GM12878 (cell line): ENCODE measurements around the gene DYNLT5.

Experiments used
- CTCF ChIP-seq, 3 experiments: IDR thresholded peaks in 2 of 3; conservative IDR thresholded peaks in 1 of 3; 2 replicates each; pipeline ENCODE4 v1.5.1; 2011; ENCODE audit warnings: low read depth in 3 of 3, low read length in 3 of 3, mild to moderate bottlenecking in 3 of 3, control low read depth in 2 of 3, moderate library complexity in 2 of 3, inconsistent platforms in 1 of 3, mixed read lengths in 1 of 3; ENCODE audit not compliant: control insufficient read depth in 2 of 3, insufficient read depth in 1 of 3; ENCODE audit errors: extremely low read depth in 1 of 3
- FOS ChIP-seq: IDR thresholded peaks from 3 replicates; pipeline ENCODE4 v1.6.1; 2011; ENCODE audit warnings: borderline replicate concordance; ENCODE audit not compliant: insufficient read length; ENCODE audit errors: extremely low read depth
- NRF1 ChIP-seq: conservative IDR thresholded peaks from 2 replicates; pipeline ENCODE4 v1.6.1; 2011; ENCODE audit warnings: mild to moderate bottlenecking, low read depth, low read length, improper control_type of control experiment
- POLR2A ChIP-seq: IDR thresholded peaks from 2 replicates; pipeline ENCODE4 v1.6.1; 2011; ENCODE audit warnings: low read depth, mild to moderate bottlenecking, low read length
- POLR2AphosphoS2 ChIP-seq: IDR thresholded peaks from 2 replicates; pipeline ENCODE4 v1.6.1; 2011; ENCODE audit warnings: low read depth, mild to moderate bottlenecking, low read length, improper control_type of control experiment, moderate library complexity
- PRDM15 ChIP-seq: fragments of 450-650 bp; formaldehyde crosslinking; IDR thresholded peaks from 2 replicates; pipeline ENCODE4 v1.4.0; 2020; ENCODE audit warnings: mild to moderate bottlenecking, moderate library complexity
- RAD21 ChIP-seq: IDR thresholded peaks from 2 replicates; pipeline ENCODE4 v1.6.1; 2011; ENCODE audit warnings: mild to moderate bottlenecking, low read depth, low read length, moderate library complexity; ENCODE audit not compliant: insufficient read depth
- RB1 ChIP-seq: fragments of 450-650 bp; formaldehyde crosslinking; IDR thresholded peaks from 2 replicates; pipeline ENCODE4 v1.6.1; 2017; ENCODE audit warnings: mild to moderate bottlenecking, borderline replicate concordance
- RBBP5 ChIP-seq: fragments of 200-600 bp; sonication (generic); conservative IDR thresholded peaks from 2 replicates; pipeline ENCODE4 v1.6.1; 2016
- SIN3A ChIP-seq: IDR thresholded peaks from 2 replicates; pipeline ENCODE4 v1.6.1; 2012; ENCODE audit warnings: low read depth, low read length, improper control_type of control experiment
- USF2 ChIP-seq: IDR thresholded peaks from 2 replicates; pipeline ENCODE4 v1.6.1; 2011; ENCODE audit warnings: low read depth, low read length, improper control_type of control experiment, borderline replicate concordance
- YY1 ChIP-seq: IDR thresholded peaks from 2 replicates; pipeline ENCODE4 v1.6.1; 2011; ENCODE audit warnings: low read depth, mild to moderate bottlenecking, low read length

GRCh38 chr1:66768965-66769364, 16.7 kb downstream of the DYNLT5 start:
- TF ChIP-seq CTCF (IDR thresholded peaks at IDR 0.05 in 2 of 3, conservative IDR thresholded peaks at IDR 0.05 in 1 of 3; ENCODE audit: control insufficient read depth in 2 of 3, extremely low read depth in 1 of 3, insufficient read depth in 1 of 3, low read depth in 3 of 3, low read length in 3 of 3): no peak
- no peak for TF ChIP-seq POLR2AphosphoS2
- TF ChIP-seq FOS: no peak
- TF ChIP-seq YY1: no peak
- no peak for TF ChIP-seq USF2
- TF ChIP-seq RAD21: no peak
- no peak for TF ChIP-seq RBBP5
- no peak for TF ChIP-seq POLR2A
- no peak for TF ChIP-seq NRF1
- TF ChIP-seq RB1: no peak
- TF ChIP-seq SIN3A: no peak
- no peak for TF ChIP-seq PRDM15 (CRISPR knock-in tag)
